GM21619 (cell line): ENCODE results near the gene OIP5.
"Not testable (repeated sequence)": the region's sequence is repeated elsewhere in the genome, so short reads cannot be mapped to it uniquely, and the experiment has no call there.

Experiments
- ATAC-seq: cut with Tn5 transposase; IDR thresholded peaks from one replicate; pipeline ENCODE4 v1.9.1; 2021; ENCODE audit not compliant: unreplicated experiment

The OIP5 gene

DNA sequence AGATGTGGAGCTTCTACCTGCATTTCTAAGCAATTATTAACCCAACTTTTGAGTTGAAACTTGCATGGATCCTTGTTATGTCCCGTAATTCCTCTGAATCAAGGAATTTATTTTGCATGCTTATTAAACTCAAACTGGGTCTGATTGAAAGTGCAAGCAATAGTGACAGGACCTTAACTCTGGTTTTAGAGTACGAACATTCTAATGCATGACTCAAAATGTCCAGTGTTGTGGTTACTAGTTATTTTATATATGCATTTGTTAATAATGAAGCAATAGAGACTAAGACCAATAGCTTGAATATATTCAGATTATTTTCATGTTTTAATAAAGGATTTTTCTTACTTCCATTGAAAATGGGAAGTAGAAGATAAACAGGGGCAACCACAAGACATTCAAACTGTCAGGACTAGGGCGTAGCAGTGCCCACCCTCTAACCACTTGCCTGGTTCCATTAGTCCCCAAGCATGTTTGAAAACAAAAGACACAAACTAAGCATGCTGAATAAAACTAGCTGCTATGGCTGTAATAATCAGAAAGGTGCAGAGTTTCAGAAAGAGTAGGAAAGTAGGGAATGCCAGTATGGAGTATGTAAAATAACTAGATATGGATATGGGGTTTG, 28.1 kb downstream of the OIP5 start:
- no peak for ATAC-seq

DNA sequence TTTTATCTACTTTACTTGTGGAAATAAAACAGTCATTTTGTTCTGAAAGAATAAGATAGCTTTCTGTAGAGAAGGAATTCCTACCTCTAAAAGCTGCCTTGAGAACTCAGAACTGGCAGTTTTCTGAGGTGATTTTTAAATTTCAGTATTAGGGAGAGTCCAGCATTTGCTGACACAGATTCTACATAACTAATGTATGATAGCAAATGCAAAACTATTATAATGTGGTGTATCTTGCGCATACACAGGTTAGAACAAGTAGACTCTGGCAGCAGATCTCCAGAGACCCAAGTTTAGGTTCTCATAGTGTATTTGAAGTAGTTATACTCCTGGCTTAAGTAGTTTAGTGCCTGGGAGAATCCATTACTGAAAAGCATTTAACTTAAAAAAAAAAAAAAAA, 30.8 kb downstream of the OIP5 start:
- ATAC-seq: no peak

DNA sequence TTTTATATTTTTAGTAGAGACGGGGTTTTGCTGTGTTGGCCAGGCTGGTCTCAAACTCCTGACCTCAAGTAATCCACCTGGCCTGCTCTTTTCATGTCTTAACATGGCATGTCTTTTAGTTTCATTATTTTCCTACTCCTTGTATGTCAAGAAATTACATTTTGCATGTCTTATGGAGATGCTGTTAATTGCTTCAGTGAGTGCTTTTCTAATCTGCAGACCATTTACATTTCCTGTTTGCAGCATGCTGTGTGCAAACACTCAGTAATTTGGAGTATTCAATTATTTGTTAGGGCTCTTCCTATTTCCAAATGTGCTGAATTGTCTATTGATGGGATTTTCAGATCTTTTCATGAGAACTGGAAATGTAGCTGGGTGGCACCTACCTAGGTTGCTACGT, 31.3 kb downstream of the OIP5 start:
- ATAC-seq: not testable (repeated sequence)

DNA sequence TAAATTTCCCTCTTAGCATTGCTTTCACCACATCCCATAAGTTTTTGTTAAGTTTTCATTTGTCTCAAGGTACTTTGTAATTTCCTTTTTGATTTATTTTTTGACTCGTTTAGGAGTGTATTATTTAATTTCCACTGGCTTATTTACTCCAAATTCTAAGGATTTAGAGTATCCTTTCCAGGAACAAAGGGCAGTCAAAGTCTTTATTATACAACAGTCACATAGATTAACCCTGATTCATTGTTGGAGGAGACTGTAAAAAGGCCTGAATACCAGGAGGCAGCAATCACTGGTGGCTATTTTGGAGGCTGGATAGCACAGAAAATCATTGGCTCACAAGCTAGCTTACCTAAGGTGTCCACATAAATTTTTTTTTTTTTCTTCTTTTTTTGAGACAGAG, 39.9 kb downstream of the OIP5 start:
- ATAC-seq: no peak

DNA sequence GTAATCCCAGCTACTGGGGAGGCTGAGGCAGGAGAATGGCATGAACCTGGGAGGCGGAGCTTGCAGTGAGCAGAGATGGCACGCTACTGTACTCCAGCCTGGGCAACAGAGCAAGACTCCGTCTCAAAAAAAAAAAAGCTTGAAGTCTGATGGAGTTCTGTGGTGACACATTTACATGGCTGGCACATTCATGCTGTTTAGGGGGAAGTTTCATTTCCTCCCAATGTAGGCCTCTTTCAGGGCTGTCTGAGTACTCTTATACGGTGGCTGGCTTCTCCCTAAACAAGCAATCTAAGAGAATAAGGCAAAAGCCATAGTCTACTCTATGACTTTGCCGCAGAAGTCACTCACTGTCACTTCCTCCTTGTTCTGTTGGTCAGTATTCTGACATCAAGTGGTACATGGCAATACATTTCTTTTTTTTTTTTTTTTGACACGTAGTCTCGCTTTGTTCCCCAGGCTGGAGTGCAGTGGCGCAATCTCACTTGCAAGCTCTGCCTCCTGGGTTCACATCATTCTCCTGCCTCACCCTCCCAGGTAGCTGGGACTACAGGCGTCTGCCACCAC, 41.2 kb downstream of the OIP5 start:
- peak; percentile 75 for ATAC-seq

DNA sequence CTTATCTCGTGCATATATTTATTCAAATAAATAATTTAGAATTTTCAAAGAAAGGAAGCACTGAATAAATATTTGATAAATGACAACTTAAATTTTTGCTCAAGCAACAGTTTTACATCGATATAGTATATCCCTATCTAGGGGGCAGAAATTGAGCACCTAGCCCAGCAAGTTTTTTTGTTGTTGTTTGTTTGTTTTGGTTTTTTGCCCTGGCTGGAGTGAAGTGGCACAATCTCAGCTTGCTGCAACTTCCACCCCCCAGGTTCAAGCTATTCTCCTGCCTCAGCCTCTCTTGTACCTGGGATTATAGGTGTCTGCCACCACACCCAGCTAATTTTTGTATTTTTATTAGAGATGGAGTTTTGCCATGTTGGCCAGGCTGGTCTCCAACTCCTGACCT, 42.4 kb downstream of the OIP5 start:
- ATAC-seq: no peak

DNA sequence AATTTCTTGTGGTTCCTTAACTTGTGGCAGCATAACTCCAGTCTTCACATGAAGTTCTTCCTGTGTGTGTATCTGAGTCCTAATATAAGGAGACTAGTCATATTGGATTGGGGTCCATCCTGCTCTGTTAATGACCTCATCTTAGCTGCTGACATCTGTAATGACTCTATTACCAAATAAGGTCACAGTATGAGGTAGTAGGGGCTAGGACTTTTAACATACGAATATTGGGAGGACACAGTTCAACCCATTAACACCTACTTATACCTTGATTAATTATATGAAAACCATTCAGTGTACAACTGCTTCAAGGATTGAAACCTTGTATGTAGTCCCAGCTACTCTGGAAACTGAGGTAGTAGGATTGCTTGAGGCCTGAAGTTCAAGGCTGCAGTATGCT, 43.9 kb downstream of the OIP5 start:
- ATAC-seq: no peak

DNA sequence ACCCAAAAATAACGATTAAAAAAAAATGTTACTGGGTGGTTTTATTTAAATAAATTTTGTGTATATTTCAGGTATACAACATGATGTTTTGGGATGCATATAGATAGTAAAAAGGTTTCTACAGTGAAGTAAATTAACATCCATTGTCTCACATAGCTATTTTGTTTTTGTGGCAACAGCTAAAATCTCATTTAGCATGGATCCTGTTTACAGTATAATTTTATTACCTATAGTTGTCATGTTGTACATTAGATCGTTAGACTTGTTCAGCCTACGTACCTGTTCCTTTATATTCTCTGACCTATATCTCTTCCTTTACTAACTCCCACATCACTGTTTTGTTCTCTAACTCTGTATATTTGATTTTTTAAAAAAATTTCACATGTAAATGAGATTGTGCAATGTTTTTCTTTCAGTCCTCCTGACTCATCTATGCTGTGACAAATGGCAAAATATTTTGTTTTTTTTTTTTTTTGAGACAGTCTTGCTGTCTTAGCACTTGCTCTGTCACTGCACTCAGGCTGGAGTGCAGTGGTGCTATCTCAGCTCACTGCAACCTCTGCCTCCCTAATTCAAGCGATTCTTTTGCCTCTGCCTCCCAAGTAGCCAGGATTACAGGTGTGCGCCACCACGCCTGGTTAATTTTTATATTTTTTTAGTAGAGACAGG, 45.6 kb downstream of the OIP5 start:
- ATAC-seq: no peak

DNA sequence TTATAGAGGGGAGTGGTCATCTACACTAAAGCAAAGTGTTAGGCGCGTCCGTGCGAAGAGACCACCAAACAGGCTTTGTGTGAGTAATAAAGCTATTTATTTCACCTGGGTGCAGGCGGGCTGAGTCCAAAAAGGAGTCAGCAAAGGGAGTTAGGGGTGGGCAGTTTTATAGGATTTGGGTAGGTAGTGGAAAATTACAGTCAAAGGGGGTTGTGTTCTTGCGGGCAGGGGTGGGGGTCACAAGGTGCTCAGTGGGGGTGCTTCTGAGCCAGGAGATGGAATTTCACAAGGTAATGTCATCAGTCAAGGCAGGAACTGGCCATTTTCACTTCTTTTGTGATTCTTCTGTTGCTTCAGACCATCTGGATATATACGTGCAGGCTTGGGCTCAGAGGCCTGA, 47.1 kb downstream of the OIP5 start:
- ATAC-seq: no peak

DNA sequence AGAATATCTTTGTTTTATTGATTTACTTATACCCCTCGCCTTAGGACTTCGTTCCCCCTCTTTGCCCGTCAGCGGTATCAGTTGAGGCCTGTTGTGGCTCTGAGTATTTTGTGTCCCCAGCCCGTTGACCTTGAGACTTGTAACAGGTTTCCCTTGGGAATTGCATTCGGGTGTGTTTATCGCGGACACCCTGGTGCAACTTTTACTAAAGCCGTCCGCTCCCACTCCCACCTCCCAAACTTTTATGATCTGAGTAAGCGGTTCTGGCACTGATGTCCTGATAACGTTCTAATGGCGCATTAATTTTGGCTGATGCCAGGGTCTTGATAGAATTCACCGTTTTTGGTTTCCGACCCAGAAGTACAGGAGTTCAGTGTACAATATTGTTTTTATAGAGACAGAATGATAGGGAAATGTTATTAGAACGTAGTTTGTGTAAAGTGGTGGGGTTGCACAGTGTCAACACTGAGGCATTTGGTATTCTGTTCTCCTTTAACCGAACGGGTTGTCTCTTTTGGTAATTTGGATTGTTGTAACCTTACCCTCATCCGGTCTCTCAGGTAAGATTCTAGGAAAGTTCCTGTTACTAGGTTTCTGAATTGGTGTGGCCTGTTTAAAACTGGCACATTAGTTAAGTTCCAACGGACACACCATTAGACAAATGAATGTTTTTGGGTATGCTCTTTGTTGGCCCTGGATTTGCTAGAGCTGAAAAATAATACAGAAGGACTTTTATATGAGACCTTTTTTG, 47.8 kb downstream of the OIP5 start:
- ATAC-seq: no peak

DNA sequence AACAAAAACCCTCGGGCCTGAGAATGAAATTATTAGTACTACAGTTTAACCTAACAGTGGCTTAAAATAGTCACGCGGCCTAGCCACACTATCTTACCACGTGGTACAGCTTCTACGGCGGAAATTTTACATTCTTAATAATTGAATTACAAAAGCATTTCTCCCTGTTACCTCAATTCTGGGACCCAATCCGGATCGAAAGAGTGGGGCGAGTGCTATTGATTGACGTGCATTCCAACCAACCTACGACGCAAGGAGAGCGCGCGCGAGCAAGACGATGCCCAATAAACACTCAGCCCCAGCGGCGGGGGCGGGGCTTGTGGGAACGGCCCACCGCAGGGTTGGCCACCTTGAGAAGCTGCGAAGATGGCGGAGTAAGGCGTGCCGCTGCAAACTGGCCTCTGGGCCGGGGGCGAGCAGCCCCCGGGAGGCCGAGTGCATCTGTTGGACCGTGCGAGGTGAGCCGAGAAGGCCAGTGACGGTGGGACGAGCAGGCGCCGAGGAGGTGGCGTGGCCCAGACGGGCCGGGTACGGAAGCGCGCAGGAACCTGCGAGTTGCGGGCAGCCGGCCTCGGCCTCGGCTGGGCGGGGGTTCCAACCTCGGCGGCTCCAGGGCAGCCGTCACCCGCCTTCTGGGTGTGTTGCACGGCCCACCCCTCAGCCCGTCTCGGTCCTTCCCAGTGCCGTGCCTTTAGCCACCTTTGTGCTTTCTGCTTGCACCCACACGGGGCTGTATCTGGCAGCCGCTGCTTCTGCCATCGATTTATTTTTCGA, 48.6 kb downstream of the OIP5 start:
- ATAC-seq: peak; percentile 95

DNA sequence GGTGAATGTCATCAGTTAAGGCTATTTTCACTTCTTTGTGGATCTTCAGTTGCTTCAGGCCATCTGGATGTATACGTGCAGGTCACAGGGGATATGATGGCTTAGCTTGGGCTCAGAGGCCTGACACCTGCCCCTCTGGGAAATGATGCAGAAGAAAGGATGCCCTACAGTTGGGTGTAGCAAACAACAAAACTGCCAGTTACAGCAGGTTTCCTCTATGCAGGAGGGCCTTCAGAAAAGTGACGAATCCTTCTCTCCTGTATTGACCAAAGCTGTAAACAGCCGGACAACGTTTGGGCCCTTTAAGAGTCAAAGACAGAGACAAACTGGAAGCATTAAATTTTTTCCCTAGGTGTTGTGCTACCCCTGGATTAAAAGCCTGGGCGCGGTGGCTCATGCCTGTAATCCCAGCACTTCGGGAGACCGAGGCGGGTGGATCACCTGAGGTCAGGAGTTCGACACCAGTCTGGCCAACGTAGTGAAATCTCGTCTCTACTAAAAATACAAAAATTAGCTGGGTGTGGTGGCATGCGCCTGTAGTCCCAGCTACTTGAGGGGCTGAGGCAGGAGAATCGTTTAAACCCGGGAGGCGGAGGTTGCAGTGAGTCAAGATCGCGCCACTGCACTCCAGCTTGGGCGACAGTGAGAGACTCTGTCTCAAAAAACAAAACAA, 49.3 kb downstream of the OIP5 start:
- ATAC-seq: not testable (repeated sequence)

DNA sequence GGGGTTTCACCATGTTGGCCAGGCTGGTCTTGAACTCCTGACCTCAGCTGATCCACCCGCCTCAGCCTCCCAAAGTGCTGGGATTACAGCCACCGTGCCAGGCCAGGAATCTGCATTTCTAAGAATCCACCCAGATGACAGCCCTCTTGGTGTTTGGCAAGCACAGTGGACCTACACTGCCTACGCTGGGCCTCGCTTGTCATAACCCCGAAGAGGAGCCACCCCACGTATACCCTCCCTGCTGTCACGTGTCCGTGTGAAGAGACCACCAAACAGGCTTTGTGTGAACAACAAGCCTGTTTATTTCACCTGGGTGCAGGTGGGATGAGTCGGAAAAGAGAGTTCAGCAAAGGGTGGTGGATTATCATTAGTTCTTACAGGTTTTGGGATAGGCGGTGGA, 50.0 kb downstream of the OIP5 start:
- not testable (repeated sequence) for ATAC-seq

DNA sequence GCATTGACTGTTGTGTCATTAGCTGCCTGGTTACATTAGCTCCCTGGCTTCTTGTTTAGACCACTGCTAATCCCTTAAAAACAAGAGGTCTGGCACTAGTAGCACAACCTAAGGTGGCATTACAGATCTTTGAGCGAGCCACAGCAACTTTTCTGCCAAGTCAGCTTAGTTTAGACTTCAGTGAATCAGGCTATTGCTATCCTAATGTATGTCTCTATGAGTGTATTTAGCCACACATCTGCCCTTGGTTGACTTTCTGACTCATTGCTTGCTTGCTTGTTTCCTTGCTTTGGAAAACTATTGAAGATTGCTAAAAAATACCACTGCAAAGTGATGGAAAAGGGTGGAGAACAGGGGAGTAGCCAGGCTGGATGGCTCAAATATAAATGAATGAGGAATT, 51.2 kb downstream of the OIP5 start:
- ATAC-seq: no peak

DNA sequence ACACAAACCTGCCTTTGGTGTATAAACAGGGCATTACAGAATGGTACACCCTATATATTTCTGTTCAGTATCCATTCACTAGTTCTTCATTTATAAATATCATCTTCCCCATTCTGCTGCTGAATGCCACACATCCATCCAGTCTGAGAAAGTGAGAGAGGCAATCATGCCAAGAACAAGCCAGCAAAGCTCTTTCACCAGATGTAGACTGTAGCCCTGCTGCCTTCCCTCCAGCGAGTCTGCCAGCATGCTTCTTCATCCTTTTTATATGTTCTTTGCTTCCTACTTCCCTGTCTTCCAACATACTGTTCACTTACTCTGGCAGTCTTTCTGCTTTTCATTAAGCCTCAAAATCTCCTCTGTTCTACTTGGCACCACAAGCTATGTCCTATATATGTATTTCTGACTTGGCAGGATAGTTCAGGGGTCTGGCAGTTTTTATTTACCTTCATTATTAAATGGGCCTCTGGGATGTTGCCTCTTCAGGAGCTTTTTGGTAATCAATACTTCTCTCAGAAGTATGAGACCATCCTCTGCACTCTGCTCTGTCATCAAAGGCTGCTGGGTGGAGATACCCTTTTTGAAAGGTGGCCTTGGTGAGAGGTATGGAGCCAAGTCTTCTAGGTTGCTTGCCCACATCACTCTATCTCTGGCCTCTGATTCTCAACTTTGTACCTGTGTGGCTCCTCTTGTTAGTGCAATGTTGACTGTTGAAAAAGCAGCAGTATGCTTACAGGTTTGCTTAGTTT, 52.7 kb downstream of the OIP5 start:
- no peak for ATAC-seq

DNA sequence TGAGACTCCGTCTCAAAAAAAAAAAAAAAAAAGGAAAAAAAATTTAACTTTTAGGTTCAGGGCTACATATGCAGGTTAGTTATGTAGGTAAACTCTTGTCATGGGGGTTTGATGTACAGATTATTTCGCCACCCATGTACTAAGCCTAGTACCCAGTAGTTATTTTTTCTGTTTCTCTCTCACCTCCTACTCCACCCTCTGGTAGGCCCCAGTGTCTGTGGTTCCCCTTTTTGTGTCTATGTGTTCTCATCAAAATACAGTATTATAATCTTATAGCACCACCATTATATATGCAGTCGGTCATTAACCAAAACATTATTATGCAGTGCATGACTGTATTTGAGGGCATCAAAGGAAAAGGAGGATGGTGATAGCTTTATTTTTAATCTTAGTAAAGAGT, 54.1 kb downstream of the OIP5 start:
- ATAC-seq: no peak

DNA sequence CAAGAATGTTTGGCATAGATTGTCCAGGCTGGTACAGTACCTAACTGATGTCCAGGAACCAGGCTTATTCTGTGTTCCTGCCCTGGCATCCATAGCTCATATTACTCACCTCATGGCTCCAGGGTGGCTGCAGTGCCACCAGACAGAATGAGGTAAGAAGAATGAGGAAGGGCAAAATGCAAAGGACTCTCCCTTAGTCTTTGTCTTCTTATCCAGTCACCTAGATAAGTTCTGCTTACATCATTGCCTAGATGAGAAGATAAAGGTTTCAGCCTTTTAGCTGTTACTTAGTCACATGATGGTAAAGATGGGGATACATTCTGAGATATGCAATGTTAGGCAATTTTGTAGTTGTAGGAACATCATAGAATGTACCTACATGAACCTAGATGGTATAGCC, 55.6 kb downstream of the OIP5 start:
- no peak for ATAC-seq

DNA sequence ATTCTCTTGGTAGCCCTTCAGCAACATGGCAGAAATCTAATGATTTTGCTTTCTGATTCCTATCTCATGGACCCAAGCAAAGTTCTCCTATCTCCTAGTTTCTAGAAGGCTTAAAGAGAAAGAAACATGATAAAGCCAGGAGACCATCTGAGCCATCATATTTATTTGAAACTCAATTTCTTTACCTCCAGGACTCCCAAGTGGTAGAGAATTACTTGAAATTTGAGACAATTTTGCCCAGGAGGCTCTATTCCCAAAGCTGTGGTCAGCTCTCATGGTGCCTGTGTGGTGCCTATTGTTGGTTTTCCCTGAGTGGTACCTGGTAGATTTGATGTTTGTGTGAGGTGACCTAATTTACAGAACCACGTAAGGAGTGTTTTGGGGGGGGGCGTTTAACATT, 62.5 kb downstream of the OIP5 start:
- ATAC-seq: no peak

DNA sequence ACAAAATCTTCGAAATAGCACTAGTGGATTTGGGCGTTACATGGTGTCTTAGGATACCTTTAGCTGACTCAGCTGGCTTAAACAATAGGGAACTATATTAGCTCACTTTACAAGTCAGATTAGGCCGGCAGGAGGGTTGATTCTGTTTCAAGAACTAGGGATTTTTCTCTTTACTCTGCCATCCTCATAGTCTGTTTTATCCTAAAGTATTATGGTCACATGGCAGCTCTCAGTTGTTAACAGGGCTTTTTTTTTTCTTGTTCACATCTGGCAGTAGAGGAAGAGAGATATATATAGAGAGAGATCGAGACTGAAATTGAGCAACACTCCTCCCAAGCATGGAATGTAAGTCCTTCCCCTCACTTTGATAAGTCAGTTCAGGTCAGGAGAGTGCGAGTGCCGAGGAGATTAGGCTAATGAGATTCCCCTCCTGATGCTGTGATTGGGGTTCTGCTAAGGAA, 68.5 kb downstream of the OIP5 start:
- no peak for ATAC-seq

DNA sequence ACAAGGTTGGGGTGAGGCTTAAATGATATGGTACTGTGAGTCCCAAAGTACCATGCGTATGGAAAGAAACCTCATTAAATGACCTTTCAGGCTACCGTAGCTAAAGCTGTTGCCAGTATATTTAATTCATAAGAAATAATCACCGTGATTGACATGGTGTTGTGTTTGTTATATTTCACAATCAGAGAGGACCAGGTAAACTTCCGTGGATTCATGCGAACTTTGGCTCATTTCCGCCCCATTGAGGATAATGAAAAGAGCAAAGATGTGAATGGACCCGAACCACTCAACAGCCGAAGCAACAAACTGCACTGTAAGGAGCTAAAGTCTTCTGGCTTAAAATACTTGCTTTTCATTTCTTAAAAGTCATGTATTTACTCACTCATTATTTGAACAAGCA, 69.8 kb downstream of the OIP5 start:
- no peak for ATAC-seq
